H1 (cell line): Measurements from ENCODE around the gene FCHSD1. TPM values are rescaled to one million over a fixed set of nuclear protein-coding genes. Genes with fewer than 3 reads are reported as not detected.

Experiments used
- CTCF ChIA-PET: fragments of 300-600 bp; sonication (Branson Sonifier 250); formaldehyde crosslinking; loops from one replicate; lab custom pipeline; 2021; ENCODE audit not compliant: partially characterized antibody; lab: Charles Lee
- POLR2A ChIA-PET: fragments of 300-600 bp; sonication (Branson Sonifier 250); formaldehyde crosslinking; loops from one replicate; lab custom pipeline; 2021; ENCODE audit warnings: inconsistent platforms; ENCODE audit not compliant: partially characterized antibody; lab: Charles Lee
- DNase-seq, 2 experiments: peaks; one replicate each; pipeline versions ENCODE4 v3.0.0 to v3.0.0-alpha.2; 2010 to 2022; ENCODE audit warnings: low spot score in 2 of 2, low read depth in 1 of 2, mixed read lengths in 1 of 2
- FAIRE-seq: peaks from 2 replicates; lab custom pipeline; 2011; peaks lifted over from hg19 to GRCh38; lab: Jason Lieb, UNC
- H2AFZ ChIP-seq: 2 replicates; pipeline ENCODE4 v1.8.1; 2012; ENCODE audit warnings: low read length, inconsistent platforms
- H2AK5ac ChIP-seq: 2 replicates; pipeline ENCODE4 v1.6.1; 2013; ENCODE audit warnings: low read depth, low read length
- H2BK120ac ChIP-seq: replicated peaks from 2 replicates; pipeline ENCODE3; 2013; ENCODE audit warnings: low read depth, low read length, inconsistent platforms
- H2BK12ac ChIP-seq: 2 replicates; pipeline ENCODE4 v1.6.1; 2013; ENCODE audit warnings: low read depth, low read length
- H2BK15ac ChIP-seq: 2 replicates; pipeline ENCODE4 v1.6.1; 2013; ENCODE audit warnings: low read length
- H2BK20ac ChIP-seq: 2 replicates; pipeline ENCODE4 v1.6.1; 2013; ENCODE audit warnings: low read length
- H2BK5ac ChIP-seq: 2 replicates; pipeline ENCODE4 v1.6.1; 2013; ENCODE audit warnings: low read depth, low read length
- H3K14ac ChIP-seq: 2 replicates; pipeline ENCODE4 v1.6.1; 2013; ENCODE audit warnings: inconsistent platforms; ENCODE audit not compliant: insufficient read length
- H3K18ac ChIP-seq: 2 replicates; pipeline ENCODE4 v1.6.1; 2013; ENCODE audit warnings: low read length; ENCODE audit errors: extremely low read depth
- H3K23ac ChIP-seq: 2 replicates; pipeline ENCODE4 v1.6.1; 2013; ENCODE audit warnings: inconsistent platforms; ENCODE audit not compliant: insufficient read length
- H3K23me2 ChIP-seq: 2 replicates; pipeline ENCODE4 v1.6.1; 2013; ENCODE audit warnings: low read depth, low read length
- H3K27ac ChIP-seq: 2 replicates; pipeline ENCODE4 v1.6.1; 2011; ENCODE audit warnings: low read depth, low read length, inconsistent platforms
- H3K27me3 ChIP-seq, 4 experiments: replicated peaks in 1 of 4; 1 replicate in 1 of 4; 2 replicates in 3 of 4; pipeline versions ENCODE4 v1.6.1 to v1.8.1; 2011 to 2013; ENCODE audit warnings: low read length in 3 of 4, mild to moderate bottlenecking in 3 of 4, inconsistent platforms in 2 of 4, mixed read lengths in 2 of 4, moderate library complexity in 1 of 4; ENCODE audit not compliant: control insufficient read depth in 3 of 4, insufficient read depth in 3 of 4; ENCODE audit errors: extremely low read depth in 1 of 4
- H3K36me3 ChIP-seq, 4 experiments: 2 replicates each; pipeline versions ENCODE4 v1.6.1 to v1.8.1; 2011 to 2013; ENCODE audit warnings: mild to moderate bottlenecking in 4 of 4, low read length in 3 of 4, moderate library complexity in 2 of 4, control low read depth in 1 of 4, inconsistent platforms in 1 of 4; ENCODE audit not compliant: insufficient read depth in 4 of 4, control insufficient read depth in 2 of 4
- H3K4ac ChIP-seq: replicated peaks from 2 replicates; pipeline ENCODE3; 2013; ENCODE audit warnings: low read length, low read depth, mixed read lengths, inconsistent platforms; ENCODE audit not compliant: insufficient read length
- H3K4me1 ChIP-seq, 4 experiments: replicated peaks in 1 of 4; 1 replicate in 1 of 4; 2 replicates in 3 of 4; pipeline versions ENCODE4 v1.6.1 to v1.8.1; 2011 to 2013; ENCODE audit warnings: low read length in 3 of 4, inconsistent platforms in 2 of 4, mixed read lengths in 1 of 4; ENCODE audit not compliant: insufficient read depth in 4 of 4, control insufficient read depth in 3 of 4
- H3K4me2 ChIP-seq, 2 experiments: 2 replicates each; pipeline versions ENCODE4 v1.6.1 to v1.8.1; 2011 to 2013; ENCODE audit warnings: low read depth in 2 of 2, low read length in 2 of 2, control low read depth in 1 of 2, inconsistent platforms in 1 of 2, mild to moderate bottlenecking in 1 of 2; ENCODE audit not compliant: insufficient read depth in 1 of 2
- H3K4me3 ChIP-seq, 4 experiments: fragments of 200-600, 300-600 bp in 1 of 4; sonication (generic), shearing (Covaris generic), sonication (Bioruptor Twin) in 1 of 4; 2 replicates each; pipeline versions ENCODE4 v1.5.1 to v1.8.1; 2011 to 2016; ENCODE audit warnings: low read length in 4 of 4, low read depth in 3 of 4, control low read depth in 2 of 4, inconsistent platforms in 2 of 4, mild to moderate bottlenecking in 2 of 4, mixed read lengths in 1 of 4, moderate library complexity in 1 of 4; ENCODE audit not compliant: insufficient read depth in 2 of 4; ENCODE audit errors: extremely low read depth in 1 of 4
- H3K56ac ChIP-seq: replicated peaks from 2 replicates; pipeline ENCODE3; 2013; ENCODE audit warnings: low read depth, mild to moderate bottlenecking, mixed read lengths, low read length, inconsistent platforms; ENCODE audit not compliant: insufficient read length
- H3K79me1 ChIP-seq: 2 replicates; pipeline ENCODE4 v1.6.1; 2013; ENCODE audit warnings: low read depth, low read length, control low read depth
- H3K79me2 ChIP-seq, 2 experiments: 2 replicates each; pipeline versions ENCODE4 v1.6.1 to v1.8.1; 2012 to 2013; ENCODE audit warnings: low read length in 2 of 2, mild to moderate bottlenecking in 2 of 2, inconsistent platforms in 1 of 2; ENCODE audit not compliant: insufficient read depth in 2 of 2, control insufficient read depth in 1 of 2
- H3K9ac ChIP-seq, 4 experiments: replicated peaks in 1 of 4; 1 replicate in 1 of 4; 2 replicates in 3 of 4; pipeline versions ENCODE4 v1.6.1 to v1.8.1; 2011 to 2013; ENCODE audit warnings: low read depth in 3 of 4, low read length in 3 of 4, control low read depth in 2 of 4, mild to moderate bottlenecking in 2 of 4, moderate library complexity in 2 of 4, inconsistent platforms in 1 of 4; ENCODE audit errors: extremely low read depth in 1 of 4
- H3K9me3 ChIP-seq, 2 experiments: 2 replicates each; pipeline versions ENCODE4 v1.6.1 to v1.8.1; 2012 to 2013; ENCODE audit warnings: mild to moderate bottlenecking in 2 of 2, moderate library complexity in 2 of 2, control low read depth in 1 of 2, inconsistent platforms in 1 of 2, low read depth in 1 of 2, low read length in 1 of 2, mixed read lengths in 1 of 2; ENCODE audit not compliant: insufficient read depth in 2 of 2
- H4K20me1 ChIP-seq, 2 experiments: replicated peaks in 1 of 2; 2 replicates each; pipeline versions ENCODE3 to v1.8.1; 2011 to 2013; ENCODE audit warnings: inconsistent platforms in 2 of 2, low read length in 2 of 2, mild to moderate bottlenecking in 1 of 2; ENCODE audit not compliant: insufficient read depth in 2 of 2, control insufficient read depth in 1 of 2
- H4K5ac ChIP-seq: 2 replicates; pipeline ENCODE4 v1.6.1; 2013; ENCODE audit warnings: low read length, low read depth, mixed read lengths, inconsistent platforms; ENCODE audit not compliant: insufficient read length
- H4K8ac ChIP-seq: 2 replicates; pipeline ENCODE4 v1.8.0; 2013; ENCODE audit warnings: mild to moderate bottlenecking, moderate library complexity, low read length, inconsistent platforms; ENCODE audit not compliant: insufficient read depth; ENCODE audit errors: extremely low read depth
- H4K91ac ChIP-seq: replicated peaks from 2 replicates; pipeline ENCODE3; 2013; ENCODE audit warnings: low read length, mixed read lengths, inconsistent platforms; ENCODE audit not compliant: insufficient read length
- CHD1 ChIP-seq: IDR thresholded peaks from 2 replicates; pipeline ENCODE4 v1.6.1; 2012; ENCODE audit warnings: low read depth, low read length, improper control_type of control experiment
- CHD2 ChIP-seq: IDR thresholded peaks from 2 replicates; pipeline ENCODE4 v1.6.1; 2012; ENCODE audit warnings: low read length, improper control_type of control experiment
- CTBP2 ChIP-seq: IDR thresholded peaks from 2 replicates; pipeline ENCODE4 v1.7.0; 2011; ENCODE audit warnings: borderline replicate concordance, mild to moderate bottlenecking, moderate library complexity, mixed read lengths, low read length; ENCODE audit not compliant: insufficient read depth, insufficient read length
- FOSL1 ChIP-seq: IDR thresholded peaks from 2 replicates; pipeline ENCODE4 v1.6.1; 2011; ENCODE audit warnings: mild to moderate bottlenecking, low read depth, low read length, moderate library complexity; ENCODE audit not compliant: insufficient read depth
- HDAC6 ChIP-seq: IDR thresholded peaks from one replicate; pipeline ENCODE4 v1.7.1; 2012; ENCODE audit warnings: low read depth, mild to moderate bottlenecking, inconsistent platforms, low read length, moderate library complexity
- NRF1 ChIP-seq: IDR thresholded peaks from 2 replicates; pipeline ENCODE4 v1.6.1; 2011; ENCODE audit warnings: mild to moderate bottlenecking, low read depth, low read length, improper control_type of control experiment
- RAD21 ChIP-seq, 2 experiments: IDR thresholded peaks in 1 of 2; conservative IDR thresholded peaks in 1 of 2; 2 replicates each; pipeline ENCODE4 v1.6.1; 2011; ENCODE audit warnings: low read depth in 2 of 2, low read length in 2 of 2, improper control_type of control experiment in 1 of 2, inconsistent platforms in 1 of 2, mild to moderate bottlenecking in 1 of 2, moderate library complexity in 1 of 2
- RBBP5 ChIP-seq: IDR thresholded peaks from 2 replicates; pipeline ENCODE4 v1.7.1; 2012; ENCODE audit warnings: low read depth, mild to moderate bottlenecking, inconsistent platforms, low read length, moderate library complexity, borderline replicate concordance
- SUZ12 ChIP-seq: fragments of 200-600 bp; sonication (generic); IDR thresholded peaks from 2 replicates; pipeline ENCODE4 v1.6.1; 2012; ENCODE audit warnings: mild to moderate bottlenecking, inconsistent platforms, low read length, moderate library complexity, mixed read lengths
- TAF7 ChIP-seq: optimal IDR thresholded peaks from 2 replicates; pipeline ENCODE3; 2011; ENCODE audit warnings: low read depth, mild to moderate bottlenecking, inconsistent platforms, low read length, moderate library complexity, borderline replicate concordance
- ZNF274 ChIP-seq: IDR thresholded peaks from 2 replicates; pipeline ENCODE4 v1.7.0; 2012; ENCODE audit warnings: low read length, borderline replicate concordance; ENCODE audit errors: extremely low read depth
- WGBS, 2 experiments: shearing (Covaris generic) in 1 of 2; methylation state at CpG; one replicate each; pipeline versions ENCODE4 v1.1.6 to v1.1.7; 2013 to 2015; ENCODE audit warnings: low lambda C conversion rate in 2 of 2, mixed read lengths in 2 of 2, inconsistent platforms in 1 of 2, low coverage in 1 of 2, missing lambda C conversion rate in 1 of 2; ENCODE audit not compliant: insufficient replicate concordance in 2 of 2, insufficient coverage in 1 of 2, insufficient read length in 1 of 2; ENCODE audit errors: extremely low coverage in 1 of 2, missing lambda C conversion rate in 1 of 2; 5-methylcytosine and 5-hydroxymethylcytosine counted together
- polyA plus RNA-seq, 7 experiments: library from polyadenylated mRNA; depleted of rRNA in 3 of 7; stranded (reverse) in 5 of 7; unstranded in 2 of 7; fragments of >200 nt in 5 of 7; fragments of 200-250 nt in 2 of 7; gene quantifications; 1 replicate in 5 of 7; 2 replicates in 1 of 7; 4 replicates in 1 of 7; pipeline versions ENCODE4 v1.2.1 to v1.2.3, GENCODE V29; 2011 to 2013; ENCODE audit warnings: missing spikeins in 2 of 7, mixed read lengths in 2 of 7
- total RNA-seq: library from RNA; stranded (reverse); fragmentation: NEBNext Ultra II Directional; extraction: Animal tissue kit (Norgen Biotek cat#: 25700); gene quantifications from 2 replicates; pipeline ENCODE4 v1.2.1, GENCODE V29; 2021
- TF ChIP-seq, protein P1 (sequence below): IDR thresholded peaks from 2 replicates; pipeline ENCODE4 v1.6.1; 2012; ENCODE audit warnings: inconsistent platforms

Gene FCHSD1
- total and polyA plus RNA-seq, 2 of the 8 experiments (the other 6 are each of a cell fraction or from before 2014, with no cell fraction given), result 22.0 to 30.1 TPM

DNA sequence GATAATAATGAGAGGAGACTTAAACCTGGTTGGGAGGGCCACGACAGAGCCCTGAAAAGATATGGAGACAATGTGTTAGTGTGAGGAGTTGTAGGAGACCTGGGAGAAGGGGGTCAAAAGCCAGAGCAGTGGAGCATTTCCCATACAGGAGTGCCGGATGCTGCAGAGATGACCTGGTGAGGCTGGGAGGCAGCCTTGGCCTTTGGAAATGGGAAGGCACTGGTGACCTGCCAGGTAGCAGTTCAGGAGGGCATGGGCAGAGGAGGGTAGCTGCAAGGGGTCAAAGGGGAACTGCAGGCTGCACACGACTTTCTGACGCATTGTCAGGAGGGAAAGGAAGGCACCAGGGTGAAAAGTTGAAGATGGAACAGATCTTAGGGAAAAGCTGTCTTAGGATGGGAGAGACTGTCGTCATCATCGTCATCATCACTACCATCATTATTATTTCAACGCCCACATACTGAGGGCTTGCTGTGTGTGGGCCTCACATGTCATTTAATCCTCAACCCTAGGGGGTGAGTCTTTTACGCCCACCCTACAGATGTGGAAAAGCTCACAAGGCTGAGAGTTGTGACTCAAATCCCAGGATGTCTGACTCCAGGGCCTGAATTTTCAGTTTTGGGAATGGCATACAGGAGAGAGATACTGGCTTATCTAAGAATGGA is 17.5 kb upstream of the FCHSD1 start:
- Histone ChIP-seq H2BK5ac (no peak overlapping the region), H2BK120ac (no peak overlapping the region), H3K18ac (no peak overlapping the region), H4K20me1 (peaks cover 0 to 6% of the 10 kb centered on the region in 2 experiments), H3K9ac (no peak overlapping the region), H3K4me1 (peaks cover 0 to 4% (median 0%) of the 10 kb centered on the region in 4 experiments; a peak in 2 of 7 replicates), H3K79me2 (no peaks in the 10 kb centered on the region), H4K91ac (no peak overlapping the region), H3K36me3 (peaks cover 11 to 22% (median 16%) of the 10 kb centered on the region in 4 experiments; a peak in 7 of 8 replicates), H3K27ac (no peak overlapping the region), H4K5ac (no peak overlapping the region), H2BK12ac (no peak overlapping the region), H3K4ac (no peak overlapping the region), H3K14ac (no peak overlapping the region), H3K79me1 (no peaks in the 10 kb centered on the region), H2AFZ (no peak overlapping the region), H3K56ac (no peak overlapping the region), H2AK5ac (no peak overlapping the region), H3K23me2 (no peaks in the 10 kb centered on the region), H3K27me3 (no peaks in the 10 kb centered on the region), H3K23ac (no peak overlapping the region), H3K9me3 (no peaks in the 10 kb centered on the region), H3K4me3 (no peak overlapping the region), H2BK20ac (no peak overlapping the region), H2BK15ac (no peak overlapping the region), H3K4me2 (no peak overlapping the region), H4K8ac (no peak overlapping the region)
- ChIA-PET POLR2A (interaction anchor here (0.8 to 3.6 kb wide), 8 partner anchors 9 to 210 kb away, joined by 3 to 18 read pairs (median 4); partner anchors contain the start of genes ARAP3 and PCDH1), CTCF (interaction anchor here (0.6 to 11.0 kb wide), 47 partner anchors 9 to 692 kb away, joined by 3 to 137 read pairs (median 4); partner anchors contain the start of genes ARAP3, PCDH1, PCDH12 and RNF14)
- 88% methylated on average over 8 of the region's 8 CpGs; no CpG with 5 or more reads in 1 of the 2 experiments for WGBS, 2 experiments
- FAIRE-seq (no peak), DNase-seq (no peak)
- TF ChIP-seq FOSL1, result no peak
- TF ChIP-seq RBBP5, result no peak
- no peak for TF ChIP-seq CHD1
- TF ChIP-seq CTBP2, result no peak
- no peak for TF ChIP-seq RAD21 (IDR thresholded peaks at IDR 0.05 in 1 of 2, conservative IDR thresholded peaks at IDR 0.05 in 1 of 2; ENCODE audit: low read depth in 2 of 2, low read length in 2 of 2)
- TF ChIP-seq HDAC6, result no peak
- no peak for TF ChIP-seq CHD2
- no peak for TF ChIP-seq ZNF274
- no peak for TF ChIP-seq SUZ12
- no peak for TF ChIP-seq TAF7
- TF ChIP-seq, protein P1, sequence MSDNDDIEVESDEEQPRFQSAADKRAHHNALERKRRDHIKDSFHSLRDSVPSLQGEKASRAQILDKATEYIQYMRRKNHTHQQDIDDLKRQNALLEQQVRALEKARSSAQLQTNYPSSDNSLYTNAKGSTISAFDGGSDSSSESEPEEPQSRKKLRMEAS, result no peak
- TF ChIP-seq NRF1, result no peak
